H9 (cell line): ENCODE data around the gene ISY1. TPM values are rescaled to one million over a fixed set of nuclear protein-coding genes. Genes with fewer than 3 reads are reported as not detected.
A peak's percentile ranks its signal among the peaks of the same experiment; 100 is the strongest.

Experiments used
- DNase-seq: peaks from one replicate; pipeline ENCODE4 v3.0.0-alpha.2; 2017
- H2AFZ ChIP-seq: one replicate; pipeline ENCODE4 v1.6.1; 2013; ENCODE audit warnings: mild to moderate bottlenecking, low read length, control low read depth, moderate library complexity
- H2AK5ac ChIP-seq: 2 replicates; pipeline ENCODE4 v1.6.1; 2013; ENCODE audit warnings: low read length, control low read depth, mixed read lengths; ENCODE audit not compliant: insufficient read length
- H2BK120ac ChIP-seq: one replicate; pipeline ENCODE4 v1.6.1; 2013; ENCODE audit warnings: low read depth, mild to moderate bottlenecking, low read length, control low read depth, inconsistent platforms; ENCODE audit not compliant: poor library complexity, severe bottlenecking
- H2BK12ac ChIP-seq: 2 replicates; pipeline ENCODE4 v1.6.1; 2013; ENCODE audit warnings: low read length, control low read depth, mixed read lengths, low read depth; ENCODE audit not compliant: insufficient read length
- H2BK15ac ChIP-seq: 2 replicates; pipeline ENCODE4 v1.6.1; 2013; ENCODE audit warnings: low read depth, low read length, control low read depth
- H2BK20ac ChIP-seq: one replicate; pipeline ENCODE4 v1.6.1; 2013; ENCODE audit warnings: low read depth, mild to moderate bottlenecking, low read length, control low read depth, inconsistent platforms; ENCODE audit not compliant: poor library complexity, severe bottlenecking
- H2BK5ac ChIP-seq: 2 replicates; pipeline ENCODE4 v1.6.1; 2013; ENCODE audit warnings: low read length, control low read depth, mixed read lengths; ENCODE audit not compliant: insufficient read length
- H3K14ac ChIP-seq: 2 replicates; pipeline ENCODE4 v1.6.1; 2013; ENCODE audit warnings: low read length, control low read depth; ENCODE audit not compliant: insufficient read depth
- H3K18ac ChIP-seq: 2 replicates; pipeline ENCODE4 v1.6.1; 2013; ENCODE audit warnings: low read depth, mild to moderate bottlenecking, mixed read lengths, low read length, control low read depth; ENCODE audit not compliant: insufficient read length
- H3K23ac ChIP-seq: 2 replicates; pipeline ENCODE4 v1.6.1; 2013; ENCODE audit warnings: low read length, control low read depth, mixed read lengths, low read depth; ENCODE audit not compliant: insufficient read length
- H3K23me2 ChIP-seq: 2 replicates; pipeline ENCODE4 v1.6.1; 2013; ENCODE audit warnings: low read depth, mild to moderate bottlenecking, mixed read lengths, low read length, control low read depth; ENCODE audit not compliant: insufficient read length, poor library complexity, severe bottlenecking
- H3K27ac ChIP-seq: 2 replicates; pipeline ENCODE4 v1.5.1; 2013; ENCODE audit warnings: low read length, control low read depth, mixed read lengths, low read depth; ENCODE audit not compliant: insufficient read length
- H3K27me3 ChIP-seq: 2 replicates; pipeline ENCODE4 v1.6.1; 2013; ENCODE audit warnings: low read length, control low read depth, inconsistent platforms; ENCODE audit not compliant: insufficient read depth
- H3K4ac ChIP-seq: 2 replicates; pipeline ENCODE4 v1.6.1; 2013; ENCODE audit warnings: low read depth, mild to moderate bottlenecking, control low read depth, inconsistent platforms, low read length, moderate library complexity
- H3K4me1 ChIP-seq: 2 replicates; pipeline ENCODE4 v1.6.1; 2013; ENCODE audit warnings: low read length, control low read depth, inconsistent platforms; ENCODE audit not compliant: insufficient read depth
- H3K4me2 ChIP-seq: 2 replicates; pipeline ENCODE4 v1.6.1; 2013; ENCODE audit warnings: low read length, control low read depth, mixed read lengths; ENCODE audit not compliant: insufficient read length, insufficient read depth
- H3K56ac ChIP-seq: 2 replicates; pipeline ENCODE4 v1.6.1; 2013; ENCODE audit warnings: low read depth, mild to moderate bottlenecking, mixed read lengths, low read length, control low read depth; ENCODE audit not compliant: insufficient read length
- H3K79me1 ChIP-seq: 2 replicates; pipeline ENCODE4 v1.6.1; 2013; ENCODE audit warnings: low read depth, mild to moderate bottlenecking, moderate library complexity, low read length, control low read depth, inconsistent platforms; ENCODE audit not compliant: insufficient read depth, poor library complexity, severe bottlenecking
- H3K79me2 ChIP-seq: 2 replicates; pipeline ENCODE4 v1.6.1; 2013; ENCODE audit warnings: low read length, control low read depth, inconsistent platforms; ENCODE audit not compliant: insufficient read depth
- H3K9ac ChIP-seq: 2 replicates; pipeline ENCODE4 v1.6.1; 2013; ENCODE audit warnings: low read length, control low read depth, mixed read lengths; ENCODE audit not compliant: insufficient read length; ENCODE audit errors: extremely low read depth
- H3K9me3 ChIP-seq: one replicate; pipeline ENCODE4 v1.6.1; 2013; ENCODE audit warnings: low read depth, low read length, inconsistent platforms; ENCODE audit not compliant: control insufficient read depth
- H3T11ph ChIP-seq: one replicate; pipeline ENCODE4 v1.6.1; 2013; ENCODE audit warnings: mild to moderate bottlenecking, low read length, control low read depth, inconsistent platforms
- H4K20me1 ChIP-seq: one replicate; pipeline ENCODE4 v1.6.1; 2013; ENCODE audit not compliant: control insufficient read depth, insufficient read length, insufficient read depth
- H4K5ac ChIP-seq: 2 replicates; pipeline ENCODE4 v1.6.1; 2013; ENCODE audit warnings: low read depth, mild to moderate bottlenecking, mixed read lengths, low read length, control low read depth; ENCODE audit not compliant: insufficient read length
- H4K8ac ChIP-seq: replicated peaks from 2 replicates; pipeline ENCODE4 v1.6.1; 2013; ENCODE audit warnings: low read length, control low read depth, mixed read lengths, low read depth; ENCODE audit not compliant: insufficient read length
- H4K91ac ChIP-seq: 2 replicates; pipeline ENCODE4 v1.6.1; 2013; ENCODE audit warnings: low read depth, mild to moderate bottlenecking, moderate library complexity, mixed read lengths, low read length, control low read depth; ENCODE audit not compliant: insufficient read length
- H3K27ac Mint-ChIP-seq, 3 experiments: 2 replicates in 2 of 3; 3 replicates in 1 of 3; pipeline ENCODE4 v1.8.0; 2020 to 2021; ENCODE audit warnings: mixed read lengths in 3 of 3, mild to moderate bottlenecking in 1 of 3, moderate library complexity in 1 of 3
- H3K27me3 Mint-ChIP-seq: 2 replicates; pipeline ENCODE4 v1.8.0; 2021; ENCODE audit warnings: low read depth, mild to moderate bottlenecking, moderate library complexity, mixed read lengths
- H3K36me3 Mint-ChIP-seq, 3 experiments: 2 replicates in 2 of 3; 3 replicates in 1 of 3; pipeline ENCODE4 v1.8.0; 2020 to 2021; ENCODE audit warnings: low read depth in 3 of 3, mixed read lengths in 3 of 3; ENCODE audit not compliant: insufficient read depth in 1 of 3
- H3K4me1 Mint-ChIP-seq, 2 experiments: 2 replicates each; pipeline ENCODE4 v1.8.0; 2020; ENCODE audit warnings: mixed read lengths in 2 of 2
- H3K4me3 Mint-ChIP-seq, 2 experiments: 2 replicates in 1 of 2; 3 replicates in 1 of 2; pipeline ENCODE4 v1.8.0; 2020 to 2021; ENCODE audit warnings: mild to moderate bottlenecking in 2 of 2, mixed read lengths in 2 of 2, moderate library complexity in 1 of 2
- H3K9me3 Mint-ChIP-seq, 2 experiments: 2 replicates in 1 of 2; 3 replicates in 1 of 2; pipeline ENCODE4 v1.8.0; 2020; ENCODE audit warnings: mild to moderate bottlenecking in 2 of 2, mixed read lengths in 2 of 2, moderate library complexity in 1 of 2
- CTCF ChIP-seq: fragments of 200-600 bp; sonication (generic); conservative IDR thresholded peaks from 3 replicates; pipeline ENCODE4 v1.8.0; 2021; ENCODE audit warnings: antibody characterized with exemption, mild to moderate bottlenecking
- WGBS: extraction: QIAGEN DNeasy Blood & Tissue Kit; methylation state at CpG from one replicate; pipeline ENCODE4 v1.1.7; 2013; ENCODE audit warnings: missing lambda C conversion rate, low lambda C conversion rate, mixed read lengths; ENCODE audit not compliant: insufficient read length; ENCODE audit errors: extremely low coverage; 5-methylcytosine and 5-hydroxymethylcytosine counted together
- total RNA-seq: library from RNA; stranded (reverse); gene quantifications from 2 replicates; pipeline ENCODE4 v1.2.1, GENCODE V29; 2021

The ISY1 gene
- total RNA-seq, 1 experiment from 2014 or later, result 28.1 TPM

GRCh38 chr3:129085165-129085715 is 75.6 kb downstream of the ISY1 start:
- no peaks in the 10 kb centered on the region for H3K9me3 Mint-ChIP-seq
- Histone ChIP-seq H2BK12ac (no peak overlapping the region), H3K27ac (no peak overlapping the region), H3K27me3 (no peaks in the 10 kb centered on the region), H3K18ac (no peak overlapping the region), H3K14ac (no peak overlapping the region), H3T11ph (no peak overlapping the region), H3K79me2 (no peaks in the 10 kb centered on the region), H3K23me2 (no peaks in the 10 kb centered on the region), H3K23ac (no peak overlapping the region), H3K4me1 (no peaks in the 10 kb centered on the region), H2AFZ (no peak overlapping the region), H2BK15ac (no peak overlapping the region), H3K9me3 (no peaks in the 10 kb centered on the region), H2BK120ac (no peak overlapping the region), H4K91ac (no peak overlapping the region), H2AK5ac (no peak overlapping the region), H2BK20ac (no peak overlapping the region), H4K20me1 (no peaks in the 10 kb centered on the region), H3K4me2 (no peak overlapping the region), H4K8ac (no peak overlapping the region), H3K4ac (no peak overlapping the region), H3K79me1 (no peaks in the 10 kb centered on the region), H2BK5ac (no peak overlapping the region), H3K9ac (no peak overlapping the region), H4K5ac (no peak overlapping the region), H3K56ac (no peak overlapping the region)
- H3K27me3 Mint-ChIP-seq, result peaks cover 8% of the 10 kb centered on the region
- no peak overlapping the region for H3K4me3 Mint-ChIP-seq
- no peaks in the 10 kb centered on the region for H3K4me1 Mint-ChIP-seq
- no peaks in the 10 kb centered on the region for H3K36me3 Mint-ChIP-seq
- no peak for DNase-seq
- no CpG with 5 or more reads among the region's 12 CpGs for WGBS
- peak overlapping the region in 1 of 3 experiments; percentile 91; a peak in 2 of 7 replicates for H3K27ac Mint-ChIP-seq
- no peak for TF ChIP-seq CTCF
